Ishikawa (cell line): Measurements from ENCODE around the gene SLC12A5.

Experiments used
- CEBPB ChIP-seq: IDR thresholded peaks from 2 replicates; pipeline ENCODE4 v1.6.1; 2012
- CREB1 ChIP-seq: IDR thresholded peaks from 2 replicates; pipeline ENCODE4 v1.6.1; 2012; ENCODE audit warnings: low read depth
- EGR1 ChIP-seq: IDR thresholded peaks from 2 replicates; pipeline ENCODE4 v1.6.1; 2012
- EP300 ChIP-seq: IDR thresholded peaks from 2 replicates; pipeline ENCODE4 v1.6.1; 2012; ENCODE audit warnings: borderline replicate concordance
- FOXM1 ChIP-seq: IDR thresholded peaks from 2 replicates; pipeline ENCODE4 v1.6.1; 2012; ENCODE audit warnings: low read depth, borderline replicate concordance
- NFIC ChIP-seq: IDR thresholded peaks from 2 replicates; pipeline ENCODE4 v1.6.1; 2012
- RAD21 ChIP-seq: IDR thresholded peaks from 2 replicates; pipeline ENCODE4 v1.6.1; 2012; ENCODE audit warnings: low read depth
- TAF1 ChIP-seq: IDR thresholded peaks from 2 replicates; pipeline ENCODE4 v1.6.1; 2012; ENCODE audit warnings: low read depth, mild to moderate bottlenecking
- TCF12 ChIP-seq: IDR thresholded peaks from 2 replicates; pipeline ENCODE4 v1.6.1; 2012; ENCODE audit warnings: low read depth
- TEAD4 ChIP-seq: IDR thresholded peaks from 2 replicates; pipeline ENCODE4 v1.6.1; 2012
- YY1 ChIP-seq: IDR thresholded peaks from 2 replicates; pipeline ENCODE4 v1.6.1; 2012; ENCODE audit warnings: low read depth
- ZBTB7A ChIP-seq: IDR thresholded peaks from 2 replicates; pipeline ENCODE4 v1.6.1; 2012; ENCODE audit warnings: low read depth
- TF ChIP-seq, protein P1 (sequence below): IDR thresholded peaks from 2 replicates; pipeline ENCODE4 v1.6.1; 2012
- TF ChIP-seq, protein P2 (sequence below): IDR thresholded peaks from 2 replicates; pipeline ENCODE4 v1.6.1; 2012
- TF ChIP-seq, protein P3 (sequence below): IDR thresholded peaks from 2 replicates; pipeline ENCODE4 v1.6.1; 2012; ENCODE audit warnings: low read depth, mild to moderate bottlenecking

The SLC12A5 gene

DNA sequence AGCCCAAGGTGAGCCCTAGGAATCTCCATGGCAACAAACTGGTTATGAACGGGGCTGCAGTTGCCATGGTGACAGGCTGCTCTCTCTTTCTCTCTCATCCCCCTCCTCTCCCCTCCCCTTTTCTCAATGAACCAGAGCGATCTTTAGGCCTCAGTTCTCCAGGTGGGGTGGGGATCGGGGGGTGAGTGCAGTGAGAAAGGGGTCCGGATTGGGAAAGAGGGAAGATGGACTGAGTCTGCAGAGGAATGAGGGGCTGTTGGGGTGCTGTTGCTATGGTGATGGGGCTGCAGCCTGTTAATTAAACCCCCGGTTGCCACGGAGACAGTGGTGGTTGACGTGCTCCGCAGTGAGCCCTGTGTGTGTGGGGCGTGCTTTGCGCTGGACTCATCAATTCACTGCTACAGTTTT is 3.6 kb upstream of the SLC12A5 start:
- TF ChIP-seq EGR1: no peak
- TF ChIP-seq TAF1: no peak
- no peak for TF ChIP-seq TEAD4
- TF ChIP-seq EP300: no peak
- TF ChIP-seq TCF12: no peak
- TF ChIP-seq, protein P1, sequence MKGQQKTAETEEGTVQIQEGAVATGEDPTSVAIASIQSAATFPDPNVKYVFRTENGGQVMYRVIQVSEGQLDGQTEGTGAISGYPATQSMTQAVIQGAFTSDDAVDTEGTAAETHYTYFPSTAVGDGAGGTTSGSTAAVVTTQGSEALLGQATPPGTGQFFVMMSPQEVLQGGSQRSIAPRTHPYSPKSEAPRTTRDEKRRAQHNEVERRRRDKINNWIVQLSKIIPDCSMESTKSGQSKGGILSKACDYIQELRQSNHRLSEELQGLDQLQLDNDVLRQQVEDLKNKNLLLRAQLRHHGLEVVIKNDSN: no peak
- TF ChIP-seq, protein P2, sequence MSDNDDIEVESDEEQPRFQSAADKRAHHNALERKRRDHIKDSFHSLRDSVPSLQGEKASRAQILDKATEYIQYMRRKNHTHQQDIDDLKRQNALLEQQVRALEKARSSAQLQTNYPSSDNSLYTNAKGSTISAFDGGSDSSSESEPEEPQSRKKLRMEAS: no peak
- TF ChIP-seq CEBPB: no peak
- no peak for TF ChIP-seq CREB1

DNA sequence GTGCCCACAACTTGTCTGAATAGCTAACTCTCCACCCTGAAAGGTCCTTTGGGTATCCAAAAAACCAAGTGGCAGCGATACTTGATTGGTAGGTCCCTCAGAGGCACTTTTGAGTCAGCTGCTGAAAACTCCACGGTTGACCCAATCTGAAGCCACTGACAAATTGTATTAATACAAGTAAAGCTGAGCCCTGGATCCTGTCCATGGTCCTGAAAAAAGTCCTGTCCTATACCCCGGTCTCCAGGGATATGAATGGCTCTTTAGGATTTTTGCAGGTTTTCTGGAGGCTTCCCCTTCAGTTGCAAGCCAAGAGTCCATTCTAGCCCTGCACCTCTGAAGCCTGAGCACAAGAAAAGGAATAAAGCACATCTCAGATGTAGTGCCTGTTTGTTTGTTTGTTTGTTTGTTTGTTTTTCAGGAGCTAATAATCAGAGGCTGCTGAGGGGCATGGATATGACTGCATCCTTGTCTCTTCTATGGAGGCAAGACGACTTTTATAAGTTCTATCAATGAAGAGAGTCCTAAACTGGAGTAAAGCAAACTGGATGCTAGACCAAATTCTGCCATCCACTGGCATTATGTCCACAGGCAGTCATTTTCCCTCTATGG is 1.7 kb upstream of the SLC12A5 start:
- TF ChIP-seq, protein P1: no peak
- TF ChIP-seq, protein P3, sequence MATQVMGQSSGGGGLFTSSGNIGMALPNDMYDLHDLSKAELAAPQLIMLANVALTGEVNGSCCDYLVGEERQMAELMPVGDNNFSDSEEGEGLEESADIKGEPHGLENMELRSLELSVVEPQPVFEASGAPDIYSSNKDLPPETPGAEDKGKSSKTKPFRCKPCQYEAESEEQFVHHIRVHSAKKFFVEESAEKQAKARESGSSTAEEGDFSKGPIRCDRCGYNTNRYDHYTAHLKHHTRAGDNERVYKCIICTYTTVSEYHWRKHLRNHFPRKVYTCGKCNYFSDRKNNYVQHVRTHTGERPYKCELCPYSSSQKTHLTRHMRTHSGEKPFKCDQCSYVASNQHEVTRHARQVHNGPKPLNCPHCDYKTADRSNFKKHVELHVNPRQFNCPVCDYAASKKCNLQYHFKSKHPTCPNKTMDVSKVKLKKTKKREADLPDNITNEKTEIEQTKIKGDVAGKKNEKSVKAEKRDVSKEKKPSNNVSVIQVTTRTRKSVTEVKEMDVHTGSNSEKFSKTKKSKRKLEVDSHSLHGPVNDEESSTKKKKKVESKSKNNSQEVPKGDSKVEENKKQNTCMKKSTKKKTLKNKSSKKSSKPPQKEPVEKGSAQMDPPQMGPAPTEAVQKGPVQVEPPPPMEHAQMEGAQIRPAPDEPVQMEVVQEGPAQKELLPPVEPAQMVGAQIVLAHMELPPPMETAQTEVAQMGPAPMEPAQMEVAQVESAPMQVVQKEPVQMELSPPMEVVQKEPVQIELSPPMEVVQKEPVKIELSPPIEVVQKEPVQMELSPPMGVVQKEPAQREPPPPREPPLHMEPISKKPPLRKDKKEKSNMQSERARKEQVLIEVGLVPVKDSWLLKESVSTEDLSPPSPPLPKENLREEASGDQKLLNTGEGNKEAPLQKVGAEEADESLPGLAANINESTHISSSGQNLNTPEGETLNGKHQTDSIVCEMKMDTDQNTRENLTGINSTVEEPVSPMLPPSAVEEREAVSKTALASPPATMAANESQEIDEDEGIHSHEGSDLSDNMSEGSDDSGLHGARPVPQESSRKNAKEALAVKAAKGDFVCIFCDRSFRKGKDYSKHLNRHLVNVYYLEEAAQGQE: peak; percentile 92

DNA sequence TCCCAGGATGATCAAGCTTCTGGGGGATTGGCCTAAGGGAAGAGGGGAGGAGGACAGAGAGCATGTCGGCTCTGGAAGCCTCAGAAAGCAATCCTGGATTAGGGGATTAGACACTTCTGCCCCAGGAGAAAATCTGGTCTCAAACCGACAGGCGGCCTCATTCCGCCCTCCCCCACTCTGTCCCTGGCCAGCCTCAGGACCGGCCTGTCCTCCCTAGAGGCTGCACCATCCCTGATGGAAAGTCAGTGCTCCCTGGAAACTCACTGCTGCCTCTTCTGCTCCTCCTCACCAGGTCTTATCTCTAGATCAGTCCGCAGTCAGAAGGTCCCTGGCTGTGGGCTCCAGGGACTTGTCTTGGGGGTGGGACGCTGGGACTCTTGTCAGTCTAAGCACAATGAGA is 905 bp upstream of the SLC12A5 start:
- TF ChIP-seq CEBPB (no peak), TEAD4 (no peak), FOXM1 (no peak), CREB1 (no peak)
- TF ChIP-seq, protein P3: 0 out of 2 replicates have a peak, but pooled peaks have one; percentile 5

DNA sequence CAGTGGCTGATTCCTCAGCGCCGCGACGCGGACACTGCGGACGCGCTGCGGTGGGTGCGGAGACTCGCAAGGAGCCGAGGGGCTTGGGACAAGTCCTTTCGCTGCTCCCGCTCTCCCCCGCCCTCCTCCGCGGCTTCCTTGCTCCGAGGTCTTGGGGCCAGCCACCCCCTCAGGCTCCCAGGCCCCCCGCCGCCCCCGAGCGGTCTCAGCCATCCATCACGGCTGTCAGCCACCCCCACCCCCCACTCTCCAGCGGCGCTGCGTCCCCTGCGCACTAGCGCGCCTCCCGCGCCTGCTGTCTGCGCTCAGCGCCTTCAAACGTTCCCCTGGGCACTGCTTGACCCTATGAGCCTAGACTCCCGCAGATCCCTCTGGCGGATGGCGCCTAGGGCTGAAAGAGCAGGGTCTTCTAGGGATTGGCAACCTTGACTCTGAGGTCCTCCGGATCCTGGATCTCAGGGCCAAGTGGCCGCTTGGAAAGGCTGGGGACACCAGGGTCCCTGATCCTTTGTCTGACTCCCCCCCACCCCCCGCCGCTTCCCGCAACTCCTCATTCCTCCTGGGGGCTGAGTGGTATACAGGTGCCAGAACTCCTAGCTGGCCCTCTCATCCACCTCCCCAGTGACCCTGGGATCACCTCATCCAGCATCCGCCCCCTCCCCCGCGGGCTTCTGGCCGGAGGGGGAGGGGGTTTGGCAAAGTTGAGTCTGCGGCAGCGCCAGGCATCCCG is 1.4 kb downstream of the SLC12A5 start:
- no peak for TF ChIP-seq TAF1
- TF ChIP-seq, protein P3: 0 out of 2 replicates have a peak, but pooled peaks have one; percentile 19

DNA sequence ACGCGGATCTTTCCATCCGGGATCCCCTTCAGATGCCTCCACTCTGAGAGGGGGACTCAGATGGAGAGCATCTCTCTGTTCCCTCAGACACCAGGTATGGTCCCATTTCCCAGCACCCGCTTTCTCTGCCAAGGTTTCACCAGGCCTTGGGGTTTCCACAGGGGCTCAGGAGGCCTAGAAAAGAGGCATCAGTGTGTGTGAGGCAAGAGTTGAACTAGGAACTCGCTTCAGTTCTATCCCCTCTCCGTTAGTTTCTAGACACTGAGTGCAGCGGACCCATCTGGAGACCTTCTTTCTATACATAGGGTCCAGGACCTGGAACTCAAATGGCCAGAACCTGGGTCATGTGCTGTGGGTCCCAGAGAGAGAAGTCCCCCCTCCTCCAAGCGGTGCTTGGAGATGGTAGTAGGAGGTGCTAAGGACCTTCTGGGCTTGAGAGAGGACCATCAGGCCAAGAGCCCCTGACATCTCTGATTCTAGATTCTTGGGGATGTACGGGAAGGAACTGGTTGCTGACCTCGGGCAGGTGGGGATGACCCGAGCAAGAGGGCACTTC is 2.1 kb downstream of the SLC12A5 start:
- TF ChIP-seq, protein P2: no peak
- TF ChIP-seq ZBTB7A: no peak
- no peak for TF ChIP-seq NFIC
- TF ChIP-seq, protein P3: no peak
- TF ChIP-seq TEAD4: no peak
- no peak for TF ChIP-seq YY1
- TF ChIP-seq RAD21: no peak
- TF ChIP-seq CREB1: no peak
